DMS114 treated with DMSO at 0.1 percent for 48 hours (cell line): ENCODE data around the gene ABL1.
A peak's percentile ranks its signal among the peaks of the same experiment; 100 is the strongest.
"Not testable (repeated sequence)": the region's sequence is repeated elsewhere in the genome, so short reads cannot be mapped to it uniquely, and the experiment has no call there.

Experiments used
- DNase-seq: peaks from one replicate; lab custom pipeline; 2025; ENCODE audit not compliant: unreplicated experiment; lab: John Stamatoyannopoulos, UW

Gene ABL1

DNA sequence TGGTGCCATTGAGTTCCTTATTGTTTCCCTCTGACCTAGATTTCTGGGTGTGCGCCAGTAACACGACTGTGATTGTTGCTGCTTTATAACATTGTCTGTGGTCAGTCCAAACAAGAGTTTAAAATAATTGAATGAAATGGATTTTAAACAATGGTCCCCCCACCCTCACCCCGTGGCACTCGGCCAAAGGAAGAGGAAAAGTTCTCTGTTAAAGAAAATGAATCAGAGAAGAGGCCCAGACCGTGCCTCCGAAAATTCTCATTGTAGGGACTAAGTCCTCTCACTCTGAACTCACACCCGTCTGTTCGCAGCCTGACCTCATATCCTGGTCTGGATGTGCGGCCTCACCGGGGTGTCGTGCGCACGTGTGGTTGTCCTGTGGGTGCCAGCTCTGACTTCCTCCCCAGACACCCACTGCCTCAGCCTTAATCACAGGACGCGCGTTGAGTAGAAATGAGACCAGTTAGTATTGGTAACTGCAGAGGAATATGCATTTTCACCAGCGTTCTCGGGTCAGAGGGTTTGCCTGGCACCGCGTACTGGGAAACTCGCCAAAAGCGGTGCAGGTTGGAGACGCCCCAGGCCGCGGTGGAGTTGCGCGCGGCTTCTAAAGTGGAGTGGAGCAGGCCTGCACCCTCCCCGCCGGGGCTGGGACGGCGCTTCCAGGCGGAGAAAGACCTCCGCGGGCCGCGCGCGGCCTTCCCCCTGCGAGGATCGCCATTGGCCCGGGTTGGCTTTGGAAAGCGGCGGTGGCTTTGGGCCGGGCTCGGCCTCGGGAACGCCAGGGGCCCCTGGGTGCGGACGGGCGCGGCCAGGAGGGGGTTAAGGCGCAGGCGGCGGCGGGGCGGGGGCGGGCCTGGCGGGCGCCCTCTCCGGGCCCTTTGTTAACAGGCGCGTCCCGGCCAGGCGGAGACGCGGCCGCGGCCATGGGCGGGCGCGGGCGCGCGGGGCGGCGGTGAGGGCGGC lies at the start of gene ABL1:
ABL1 (plus strand) TSS at position 884 of the 966 bp plus-strand sequence. CDS start 193 bp downstream, outside the sequence.
- DNase-seq: peak; percentile 56

DNA sequence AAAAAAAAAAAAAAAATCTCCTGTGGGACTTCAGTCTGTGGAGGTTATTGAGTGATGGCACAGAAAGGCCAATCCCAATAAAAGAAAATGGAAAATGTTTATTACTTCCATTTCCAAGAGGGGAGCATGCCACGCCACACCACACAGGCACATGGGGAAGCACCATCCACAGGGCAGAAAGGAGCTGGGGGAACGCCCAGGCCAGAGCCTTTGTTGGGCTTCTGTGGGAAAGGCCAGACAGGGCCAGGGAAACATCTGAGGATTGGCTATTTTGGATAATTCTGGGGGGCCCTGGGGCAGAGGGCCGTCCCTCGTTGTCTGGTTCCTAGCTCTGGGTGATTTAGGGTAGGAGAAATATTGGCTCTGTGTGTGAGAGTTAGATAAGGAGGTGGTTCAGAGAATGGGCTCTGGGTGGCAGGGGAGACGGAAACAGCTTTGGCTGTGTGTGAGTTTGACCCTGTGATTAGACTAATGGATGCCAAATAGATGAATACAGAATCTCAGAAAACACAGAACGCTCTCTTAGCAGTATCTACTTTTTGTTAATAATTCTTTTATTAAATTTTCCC lies 49.0 kb upstream of the ABL1 start:
- no peak for DNase-seq

- no peak for DNase-seq
Observed at GRCh38 chr9:130786526-130786925, 48.5 kb upstream of the ABL1 start.

DNA sequence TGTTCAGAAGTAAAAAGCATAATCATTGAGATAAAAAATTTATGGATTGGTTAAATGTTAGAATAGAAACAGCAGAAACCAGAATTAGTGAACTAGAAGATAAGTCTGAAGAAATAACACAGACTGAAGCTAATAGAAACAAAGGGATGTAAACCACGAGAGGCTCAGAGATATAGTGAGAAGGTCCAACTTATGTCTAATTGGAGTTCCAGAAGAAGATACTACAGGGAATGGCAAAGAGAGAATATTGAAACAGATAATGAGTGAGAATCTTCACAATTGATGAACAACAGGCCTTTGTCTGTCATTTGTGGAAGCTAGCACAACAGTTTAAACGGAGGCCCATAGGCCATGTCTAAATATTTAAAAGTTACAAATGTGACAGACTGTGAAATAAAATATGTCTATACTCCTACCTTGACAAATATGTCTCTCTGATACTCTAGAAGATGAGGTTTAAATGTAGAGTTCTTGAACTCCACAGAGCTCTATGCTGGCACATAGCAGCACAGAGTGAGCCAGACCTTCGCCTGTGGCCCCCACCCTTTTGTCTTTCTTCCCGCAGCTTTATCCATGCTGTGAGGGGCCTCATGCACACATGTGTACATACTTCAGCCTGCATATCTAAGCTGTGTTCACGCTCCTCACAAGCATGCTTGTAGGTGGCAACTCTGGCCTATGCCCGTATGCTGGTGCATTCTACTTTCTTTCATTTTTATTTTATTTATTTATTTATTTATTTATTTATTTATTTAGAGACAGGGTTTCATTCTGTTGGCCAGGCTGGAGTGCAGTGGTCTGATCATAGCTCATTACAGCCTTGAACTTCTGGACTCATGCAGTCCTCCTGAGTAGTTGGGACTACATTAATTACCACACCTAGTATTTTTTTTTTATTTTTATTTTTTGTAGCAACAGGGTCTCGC lies 45.0 kb upstream of the ABL1 start:
- no peak for DNase-seq

- no peak for DNase-seq
Observed at GRCh38 chr9:130791303-130791894, 43.7 kb upstream of the ABL1 start.

DNA sequence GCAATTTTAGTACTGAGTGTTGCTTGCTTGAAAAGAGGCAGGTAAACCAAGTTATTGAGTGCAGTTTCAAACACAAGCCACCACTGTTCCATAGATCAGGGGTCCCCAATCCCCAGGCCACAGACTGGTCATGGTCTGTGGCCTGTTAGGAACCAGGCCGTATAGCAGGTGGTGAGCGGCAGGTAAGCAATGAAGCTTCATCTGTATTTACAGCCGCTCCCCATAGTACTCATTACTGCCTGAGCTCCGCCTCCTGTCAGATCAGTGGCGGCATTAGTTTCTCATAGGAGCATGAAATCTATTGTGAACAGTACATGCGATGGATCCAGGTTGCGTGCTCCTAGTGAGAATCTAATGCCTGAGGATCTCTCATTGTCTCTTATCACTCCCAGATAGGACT lies 41.5 kb upstream of the ABL1 start:
- no peak for DNase-seq

GRCh38 chr9:130794021-130794420 lies 41.0 kb upstream of the ABL1 start:
- DNase-seq: not testable (repeated sequence)

DNA sequence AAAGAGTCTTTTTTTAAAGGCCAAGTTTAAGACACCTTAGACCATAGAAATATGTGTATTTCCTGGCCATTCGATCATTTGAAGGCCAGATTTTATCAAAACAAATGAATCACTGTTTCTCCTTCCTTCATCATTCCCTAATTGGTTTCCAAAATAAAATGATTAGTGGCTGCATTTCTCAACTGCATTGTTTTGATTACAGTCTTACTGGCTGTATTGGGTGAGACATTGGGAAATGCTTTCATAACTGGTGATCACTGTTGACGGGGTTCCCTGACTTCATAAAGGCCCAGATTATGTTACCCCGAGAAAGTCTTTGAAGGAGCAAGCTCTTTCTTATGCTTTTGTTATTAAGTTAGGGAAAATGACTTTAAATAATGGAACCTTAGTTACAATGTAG lies 40.6 kb upstream of the ABL1 start:
- not testable (repeated sequence) for DNase-seq

DNA sequence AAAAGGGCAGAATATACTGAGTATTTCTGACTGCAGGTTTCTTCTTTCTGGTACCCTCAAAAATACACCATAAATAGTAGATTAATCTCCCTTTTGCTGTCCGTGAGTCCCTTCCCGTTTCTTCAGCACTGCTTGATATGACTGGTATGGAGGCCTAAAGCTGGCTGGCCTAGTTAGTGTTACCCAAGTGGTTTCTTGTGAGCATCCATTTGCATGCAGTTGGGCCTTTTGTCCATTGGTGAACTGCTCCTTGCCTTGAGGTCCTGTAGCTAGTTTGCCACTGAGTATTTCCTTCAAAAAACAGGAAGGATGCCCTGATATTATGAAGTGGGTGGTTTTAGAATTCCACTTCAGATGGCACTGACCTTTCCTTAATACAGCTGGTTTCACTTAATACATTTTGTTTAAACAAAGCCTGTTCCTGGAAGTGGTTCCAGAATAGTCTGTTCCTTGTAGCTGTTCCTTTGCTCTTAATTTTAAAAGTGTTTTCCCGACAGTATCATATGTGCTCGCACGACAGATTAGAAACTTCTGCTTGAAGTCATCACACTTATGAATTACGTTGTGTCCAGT lies 40.0 kb upstream of the ABL1 start:
- no peak for DNase-seq

DNA sequence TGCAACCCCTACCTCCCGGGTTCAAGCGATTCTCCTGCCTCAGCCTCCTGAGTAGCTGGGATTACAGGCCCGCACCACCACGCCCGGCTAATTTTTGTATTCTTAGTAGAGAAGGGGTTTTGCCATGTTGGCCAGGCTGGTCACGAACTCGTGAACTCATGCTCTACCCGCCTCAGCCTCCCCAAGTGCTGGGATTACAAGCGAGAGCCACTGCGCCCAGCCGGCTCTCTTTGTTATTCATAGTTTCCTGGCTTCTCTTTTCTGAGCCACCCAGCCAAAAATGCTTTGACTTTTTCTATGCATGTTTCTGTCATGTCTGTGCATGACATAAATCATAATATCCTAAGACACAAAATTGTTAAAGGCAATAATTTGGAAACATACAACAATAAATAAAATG lies 31.9 kb upstream of the ABL1 start:
- not testable (repeated sequence) for DNase-seq

GRCh38 chr9:130805510-130806326 lies 29.3 kb upstream of the ABL1 start:
- no peak for DNase-seq

DNA sequence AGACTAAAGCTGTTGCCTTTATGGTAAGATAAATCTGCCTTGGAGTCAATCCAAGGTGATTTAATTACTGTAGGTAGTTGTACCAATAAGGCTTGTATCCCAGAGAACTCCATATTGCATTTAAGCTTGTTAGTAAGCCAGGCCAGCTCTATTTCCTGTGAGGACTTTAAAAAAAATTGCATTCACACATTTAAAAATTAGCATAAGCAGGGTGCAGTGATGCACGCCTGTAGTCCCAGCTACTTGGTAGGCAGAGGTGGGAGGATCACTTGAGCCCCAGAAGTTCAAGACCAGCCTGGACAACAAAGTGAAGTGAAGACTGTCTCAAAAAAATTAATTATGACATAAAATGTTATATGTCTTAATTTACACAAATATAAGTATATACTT lies 28.7 kb upstream of the ABL1 start:
- no peak for DNase-seq

GRCh38 chr9:130810609-130811136 lies 24.4 kb upstream of the ABL1 start:
- no peak for DNase-seq

DNA sequence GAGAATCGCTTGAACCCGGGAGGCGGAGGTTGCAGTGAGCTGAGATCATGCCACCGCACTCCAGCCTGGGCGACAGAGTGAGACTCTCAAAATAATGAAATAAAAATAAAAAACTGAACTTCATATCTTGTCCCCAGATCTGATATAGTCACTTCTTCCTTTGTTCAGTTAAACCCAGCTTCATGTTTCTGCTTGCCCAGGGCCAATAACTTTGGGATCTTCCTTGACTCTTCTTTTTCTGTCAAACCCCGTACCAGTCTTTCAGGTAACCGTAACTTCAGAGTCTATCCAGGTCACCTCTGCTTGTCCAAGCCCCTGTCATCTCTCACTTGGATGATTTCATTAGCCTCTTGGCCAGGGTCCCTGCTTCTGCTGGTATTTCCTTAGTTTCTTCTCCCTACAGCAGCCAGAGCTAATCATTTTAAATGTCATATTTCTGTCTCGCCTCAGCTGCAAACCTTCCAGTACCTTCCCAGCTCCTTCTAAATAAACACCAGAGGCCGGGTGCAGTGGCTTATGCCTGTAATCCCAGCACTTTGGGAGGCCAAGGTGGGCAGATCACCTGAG lies 19.7 kb upstream of the ABL1 start:
- no peak for DNase-seq

DNA sequence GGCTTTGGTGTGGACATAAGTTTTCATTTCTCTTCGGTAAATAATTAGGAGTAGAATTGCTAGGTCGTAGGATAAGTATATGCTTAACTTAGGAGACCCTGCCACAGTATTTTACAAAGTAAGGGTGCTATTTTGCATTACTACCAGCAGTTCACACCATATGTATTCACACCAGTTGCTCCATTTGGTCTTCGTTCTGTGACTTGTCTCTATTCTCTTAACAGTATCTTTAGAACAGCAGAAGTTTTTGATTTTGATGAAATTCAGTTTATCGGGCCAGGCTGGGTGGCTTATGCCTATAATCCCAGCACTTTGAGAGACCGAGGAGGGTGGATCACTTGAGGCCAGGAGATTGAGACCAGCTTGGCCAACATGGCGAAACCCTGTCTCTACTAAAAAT lies 17.1 kb upstream of the ABL1 start:
- DNase-seq: no peak

- no peak for DNase-seq
Observed at GRCh38 chr9:130820135-130820738, 14.8 kb upstream of the ABL1 start.

DNA sequence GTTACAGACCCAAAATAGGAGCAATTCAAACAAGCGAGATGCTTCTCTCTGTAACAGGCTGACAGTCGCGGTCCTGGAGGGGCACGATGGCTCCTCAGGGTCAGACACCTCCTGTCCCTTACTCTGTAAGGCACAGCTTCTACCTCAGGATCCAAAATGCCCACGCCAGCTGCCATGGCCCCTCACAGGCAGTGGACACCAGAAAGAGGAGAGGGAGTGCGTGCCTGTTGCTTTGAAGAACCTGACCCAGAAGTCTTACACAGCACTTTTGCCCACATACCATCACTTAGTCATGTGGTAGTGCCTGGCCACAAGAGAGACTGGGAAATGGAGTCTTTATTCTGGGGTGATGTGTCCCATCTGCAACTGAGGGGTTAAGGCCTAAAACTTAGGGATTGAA lies 11.6 kb upstream of the ABL1 start:
- DNase-seq: no peak

DNA sequence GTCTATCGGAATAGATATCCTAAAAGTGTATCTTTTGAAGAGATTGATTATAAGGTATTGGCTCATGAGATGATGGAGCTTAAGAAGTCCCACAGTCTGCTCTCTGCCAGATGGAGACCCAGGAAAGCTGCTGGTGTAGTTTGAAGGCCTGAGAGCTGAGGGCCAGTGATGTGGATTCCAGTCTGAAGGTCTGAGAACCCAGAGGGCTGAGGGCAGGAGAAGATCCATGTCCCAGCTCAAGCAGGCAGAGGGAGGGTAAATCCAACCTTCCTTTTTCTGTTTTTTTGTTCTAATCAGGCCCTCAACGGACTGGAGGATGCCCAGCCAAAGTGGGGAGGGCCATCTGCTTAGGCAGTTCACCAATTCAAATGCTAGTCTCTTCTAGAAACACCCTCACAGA lies 11.0 kb upstream of the ABL1 start:
- DNase-seq: no peak
